ENCODE results near the gene DNAI2.

The DNAI2 gene

DNA sequence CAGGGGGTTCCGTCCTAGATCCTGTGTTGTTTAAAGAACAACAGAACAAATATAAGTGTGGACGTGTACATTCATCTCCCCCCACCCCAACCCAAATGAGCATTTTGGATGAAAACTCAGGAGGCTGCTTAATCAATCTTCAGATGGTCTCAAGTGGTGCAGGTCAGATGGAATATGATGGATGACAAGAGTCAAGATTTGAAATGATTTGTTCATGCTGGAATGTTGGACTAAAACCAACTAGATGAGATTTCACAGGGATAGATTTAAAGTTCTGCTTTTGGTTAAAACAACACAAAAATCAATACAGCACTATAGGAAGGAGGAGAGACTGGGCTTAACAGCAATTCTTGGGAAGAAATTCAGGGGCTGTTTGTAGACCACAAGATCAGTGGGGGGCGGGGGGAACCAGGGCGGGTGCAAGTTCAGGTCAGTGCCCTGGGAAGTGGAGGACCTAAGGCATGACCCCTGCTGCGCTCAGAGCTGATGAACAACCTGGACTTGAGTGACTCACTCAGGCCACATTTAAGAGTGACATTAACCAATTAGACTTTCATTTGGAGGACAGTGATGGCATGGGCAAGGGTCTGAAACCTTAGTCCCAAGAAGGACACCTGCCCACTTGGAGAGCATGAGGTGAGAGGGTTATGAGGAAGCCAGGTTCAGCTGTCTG, 45.6 kb upstream of the DNAI2 start:
- TF ChIP-seq TEAD4 (IDR thresholded peaks at IDR 0.05) (no peak), EGR1 (IDR thresholded peaks at IDR 0.05) (no peak), FOXM1 (IDR thresholded peaks at IDR 0.05; ENCODE audit: borderline replicate concordance, low read depth) (no peak), NFIC (IDR thresholded peaks at IDR 0.05) (no peak), CREB1 (IDR thresholded peaks at IDR 0.05; ENCODE audit: low read depth) (no peak), TCF12 (IDR thresholded peaks at IDR 0.05; ENCODE audit: low read depth) (no peak), YY1 (IDR thresholded peaks at IDR 0.05; ENCODE audit: low read depth) (no peak), RAD21 (IDR thresholded peaks at IDR 0.05; ENCODE audit: low read depth) (no peak)
- TF ChIP-seq, protein P1, sequence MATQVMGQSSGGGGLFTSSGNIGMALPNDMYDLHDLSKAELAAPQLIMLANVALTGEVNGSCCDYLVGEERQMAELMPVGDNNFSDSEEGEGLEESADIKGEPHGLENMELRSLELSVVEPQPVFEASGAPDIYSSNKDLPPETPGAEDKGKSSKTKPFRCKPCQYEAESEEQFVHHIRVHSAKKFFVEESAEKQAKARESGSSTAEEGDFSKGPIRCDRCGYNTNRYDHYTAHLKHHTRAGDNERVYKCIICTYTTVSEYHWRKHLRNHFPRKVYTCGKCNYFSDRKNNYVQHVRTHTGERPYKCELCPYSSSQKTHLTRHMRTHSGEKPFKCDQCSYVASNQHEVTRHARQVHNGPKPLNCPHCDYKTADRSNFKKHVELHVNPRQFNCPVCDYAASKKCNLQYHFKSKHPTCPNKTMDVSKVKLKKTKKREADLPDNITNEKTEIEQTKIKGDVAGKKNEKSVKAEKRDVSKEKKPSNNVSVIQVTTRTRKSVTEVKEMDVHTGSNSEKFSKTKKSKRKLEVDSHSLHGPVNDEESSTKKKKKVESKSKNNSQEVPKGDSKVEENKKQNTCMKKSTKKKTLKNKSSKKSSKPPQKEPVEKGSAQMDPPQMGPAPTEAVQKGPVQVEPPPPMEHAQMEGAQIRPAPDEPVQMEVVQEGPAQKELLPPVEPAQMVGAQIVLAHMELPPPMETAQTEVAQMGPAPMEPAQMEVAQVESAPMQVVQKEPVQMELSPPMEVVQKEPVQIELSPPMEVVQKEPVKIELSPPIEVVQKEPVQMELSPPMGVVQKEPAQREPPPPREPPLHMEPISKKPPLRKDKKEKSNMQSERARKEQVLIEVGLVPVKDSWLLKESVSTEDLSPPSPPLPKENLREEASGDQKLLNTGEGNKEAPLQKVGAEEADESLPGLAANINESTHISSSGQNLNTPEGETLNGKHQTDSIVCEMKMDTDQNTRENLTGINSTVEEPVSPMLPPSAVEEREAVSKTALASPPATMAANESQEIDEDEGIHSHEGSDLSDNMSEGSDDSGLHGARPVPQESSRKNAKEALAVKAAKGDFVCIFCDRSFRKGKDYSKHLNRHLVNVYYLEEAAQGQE (IDR thresholded peaks at IDR 0.05; ENCODE audit: low read depth) = no peak
- TF ChIP-seq, protein P2, sequence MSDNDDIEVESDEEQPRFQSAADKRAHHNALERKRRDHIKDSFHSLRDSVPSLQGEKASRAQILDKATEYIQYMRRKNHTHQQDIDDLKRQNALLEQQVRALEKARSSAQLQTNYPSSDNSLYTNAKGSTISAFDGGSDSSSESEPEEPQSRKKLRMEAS (IDR thresholded peaks at IDR 0.05) = no peak

GRCh38 chr17:74230896-74231295, 43.1 kb upstream of the DNAI2 start:
- TF ChIP-seq, protein P2 (IDR thresholded peaks at IDR 0.05) = no peak
- TF ChIP-seq RAD21 (IDR thresholded peaks at IDR 0.05; ENCODE audit: low read depth) (no peak), ZBTB7A (IDR thresholded peaks at IDR 0.05; ENCODE audit: low read depth) (no peak), YY1 (IDR thresholded peaks at IDR 0.05; ENCODE audit: low read depth) (no peak), TAF1 (IDR thresholded peaks at IDR 0.05; ENCODE audit: low read depth) (no peak), NFIC (IDR thresholded peaks at IDR 0.05) (no peak), EP300 (IDR thresholded peaks at IDR 0.05; ENCODE audit: borderline replicate concordance) (no peak), TEAD4 (IDR thresholded peaks at IDR 0.05) (no peak)
- TF ChIP-seq, protein P3, sequence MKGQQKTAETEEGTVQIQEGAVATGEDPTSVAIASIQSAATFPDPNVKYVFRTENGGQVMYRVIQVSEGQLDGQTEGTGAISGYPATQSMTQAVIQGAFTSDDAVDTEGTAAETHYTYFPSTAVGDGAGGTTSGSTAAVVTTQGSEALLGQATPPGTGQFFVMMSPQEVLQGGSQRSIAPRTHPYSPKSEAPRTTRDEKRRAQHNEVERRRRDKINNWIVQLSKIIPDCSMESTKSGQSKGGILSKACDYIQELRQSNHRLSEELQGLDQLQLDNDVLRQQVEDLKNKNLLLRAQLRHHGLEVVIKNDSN (IDR thresholded peaks at IDR 0.05) = no peak

DNA sequence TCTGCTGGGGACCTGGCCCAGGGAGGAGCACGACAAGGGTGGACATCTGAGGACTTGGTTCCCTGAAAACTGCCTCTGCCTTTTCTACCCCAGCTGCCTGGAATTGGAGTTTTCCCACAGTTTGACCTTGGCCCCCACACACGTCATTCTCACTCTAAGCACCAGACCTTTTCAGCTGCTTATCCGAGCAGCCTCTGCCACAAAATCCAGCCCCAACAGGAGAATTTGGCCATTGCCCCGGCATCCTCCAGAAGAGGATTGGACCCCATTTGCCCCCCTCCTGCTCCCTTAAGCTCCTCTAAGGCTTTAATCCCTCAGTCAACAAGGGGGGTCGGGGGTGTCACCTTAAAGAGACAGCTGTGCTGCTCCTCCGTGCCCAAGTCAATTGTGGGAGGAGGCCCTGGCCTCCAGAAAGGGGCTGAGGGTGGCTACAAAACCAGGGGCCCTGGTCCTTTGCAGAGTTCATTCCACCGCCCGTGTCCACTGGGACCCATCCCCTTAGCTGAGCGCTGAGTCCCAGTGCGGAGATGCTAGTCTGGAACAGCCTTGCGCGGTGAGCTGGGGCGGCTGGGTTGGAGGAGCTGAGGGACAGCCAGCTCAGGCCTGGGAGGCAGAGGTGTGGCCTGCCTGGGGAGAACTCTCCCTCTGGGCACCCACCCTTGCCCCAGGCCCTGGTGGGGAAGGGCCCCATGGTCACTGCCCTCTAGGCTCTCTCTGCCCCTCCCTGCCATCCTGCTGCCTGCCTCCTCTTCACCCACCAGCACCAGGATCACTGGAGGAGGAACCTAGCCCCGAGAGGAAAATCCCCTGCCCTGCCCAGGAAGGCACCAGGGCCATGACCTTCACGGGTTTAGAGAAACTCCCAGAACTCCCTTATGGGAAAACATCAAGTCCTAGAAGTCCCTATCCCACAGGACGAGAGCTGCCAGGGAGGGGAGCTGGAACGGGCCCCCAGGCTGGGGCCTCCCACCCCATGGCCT, 41.8 kb upstream of the DNAI2 start:
- TF ChIP-seq, protein P3 (IDR thresholded peaks at IDR 0.05) = no peak
- TF ChIP-seq TEAD4 (IDR thresholded peaks at IDR 0.05) (no peak), NFIC (IDR thresholded peaks at IDR 0.05) (no peak), CREB1 (IDR thresholded peaks at IDR 0.05; ENCODE audit: low read depth) (no peak), TCF12 (IDR thresholded peaks at IDR 0.05; ENCODE audit: low read depth) (no peak), TAF1 (IDR thresholded peaks at IDR 0.05; ENCODE audit: low read depth) (no peak), RAD21 (IDR thresholded peaks at IDR 0.05; ENCODE audit: low read depth) (no peak), ZBTB7A (IDR thresholded peaks at IDR 0.05; ENCODE audit: low read depth) (no peak)
- TF ChIP-seq, protein P2 (IDR thresholded peaks at IDR 0.05) = no peak
- TF ChIP-seq, protein P1 (IDR thresholded peaks at IDR 0.05; ENCODE audit: low read depth) = no peak

- no peak for TF ChIP-seq TAF1 (IDR thresholded peaks at IDR 0.05; ENCODE audit: low read depth)
- no peak for TF ChIP-seq ZBTB7A (IDR thresholded peaks at IDR 0.05; ENCODE audit: low read depth)
- TF ChIP-seq, protein P1 (IDR thresholded peaks at IDR 0.05; ENCODE audit: low read depth) = no peak
These were observed 40.1 kb upstream of the DNAI2 start for GRCh38 chr17:74233937-74234336.

All from Ishikawa (cell line).